GM23338 (cell line): ENCODE data around the gene RBP5. TPM values are rescaled to one million over a fixed set of nuclear protein-coding genes. Genes with fewer than 3 reads are reported as not detected.

Experiments used
- ATAC-seq: fragments of 200-7000 bp; cut with Tn5 transposase; 3 replicates; pipeline ENCODE4 v1.9.1; 2020
- DNase-seq: peaks from one replicate; pipeline ENCODE4 v3.0.0-alpha.2; 2015; ENCODE audit warnings: low spot score
- H2AFZ ChIP-seq: fragments of 200-600 bp; sonication (generic); 2 replicates; pipeline ENCODE4 v1.8.0; 2016; ENCODE audit warnings: antibody characterized with exemption, mild to moderate bottlenecking, moderate library complexity
- H3F3A ChIP-seq: fragments of 200-600 bp; sonication (generic); replicated peaks from 2 replicates; pipeline ENCODE4 v1.8.0; 2017; ENCODE audit warnings: antibody characterized with exemption, mixed run types, low read depth
- H3K27ac ChIP-seq: fragments of 200-600 bp; sonication (generic); 2 replicates; pipeline ENCODE4 v1.6.1; 2016; ENCODE audit warnings: low read depth
- H3K27me3 ChIP-seq: fragments of 200-600 bp; sonication (generic); 2 replicates; pipeline ENCODE4 v1.8.0; 2016; ENCODE audit warnings: mild to moderate bottlenecking, mixed run types, moderate library complexity; ENCODE audit not compliant: insufficient read depth
- H3K36me3 ChIP-seq: fragments of 200-600 bp; sonication (generic); 2 replicates; pipeline ENCODE4 v1.8.0; 2016; ENCODE audit warnings: mild to moderate bottlenecking; ENCODE audit not compliant: insufficient read depth
- H3K4me1 ChIP-seq: fragments of 200-600 bp; sonication (generic); 2 replicates; pipeline ENCODE4 v1.8.0; 2016; ENCODE audit warnings: mild to moderate bottlenecking, moderate library complexity; ENCODE audit not compliant: insufficient read depth
- H3K4me2 ChIP-seq: fragments of 200-600 bp; sonication (generic); 2 replicates; pipeline ENCODE4 v1.7.1; 2017; ENCODE audit warnings: mixed run types
- H3K4me3 ChIP-seq: fragments of 200-600 bp; sonication (generic); 2 replicates; pipeline ENCODE4 v1.6.1; 2016; ENCODE audit warnings: mixed run types
- H3K79me2 ChIP-seq: fragments of 200-600 bp; sonication (generic); replicated peaks from 2 replicates; pipeline ENCODE4 v1.8.0; 2017; ENCODE audit warnings: mild to moderate bottlenecking; ENCODE audit not compliant: insufficient read depth
- H3K9me2 ChIP-seq: fragments of 200-600 bp; sonication (generic); 2 replicates; pipeline ENCODE4 v1.8.0; 2017; ENCODE audit not compliant: insufficient read depth
- H4K20me1 ChIP-seq: fragments of 200-600 bp; sonication (generic); replicated peaks from 2 replicates; pipeline ENCODE4 v1.8.0; 2017; ENCODE audit warnings: mild to moderate bottlenecking; ENCODE audit not compliant: insufficient read depth
- H3K27ac Mint-ChIP-seq: 2 replicates; pipeline ENCODE4 v1.8.0; 2020; ENCODE audit warnings: inconsistent platforms, mild to moderate bottlenecking, moderate library complexity, mixed read lengths
- H3K27me3 Mint-ChIP-seq: 3 replicates; pipeline ENCODE4 v1.8.0; 2022; ENCODE audit warnings: low read depth, mild to moderate bottlenecking, moderate library complexity, mixed read lengths, inconsistent platforms; ENCODE audit not compliant: insufficient read depth, poor library complexity
- H3K36me3 Mint-ChIP-seq: 3 replicates; pipeline ENCODE4 v1.8.0; 2021; ENCODE audit warnings: low read depth, mild to moderate bottlenecking, inconsistent platforms, moderate library complexity, mixed read lengths
- H3K4me1 Mint-ChIP-seq: 3 replicates; pipeline ENCODE4 v1.8.0; 2020; ENCODE audit warnings: mild to moderate bottlenecking, inconsistent platforms, mixed read lengths
- H3K4me3 Mint-ChIP-seq: 3 replicates; pipeline ENCODE4 v1.8.0; 2021; ENCODE audit warnings: moderate library complexity, mild to moderate bottlenecking, inconsistent platforms, mixed read lengths
- H3K9me3 Mint-ChIP-seq: 3 replicates; pipeline ENCODE4 v1.8.0; 2020; ENCODE audit warnings: moderate library complexity, mild to moderate bottlenecking, inconsistent platforms, mixed read lengths
- CREB1 ChIP-seq: fragments of 250-450 bp; sonication (Bioruptor Pico); IDR thresholded peaks from 2 replicates; pipeline ENCODE4 v1.5.0; 2020; ENCODE audit warnings: low read depth, mild to moderate bottlenecking, moderate library complexity
- CTCF ChIP-seq, 2 experiments: fragments of 200-600 bp in 1 of 2; sonication (generic) in 1 of 2; conservative IDR thresholded peaks; 2 replicates each; pipeline versions ENCODE4 v1.5.1 to v1.6.1; 2016 to 2017; ENCODE audit warnings: antibody characterized with exemption in 2 of 2, low read depth in 2 of 2, mild to moderate bottlenecking in 2 of 2, moderate library complexity in 1 of 2
- EZH2 ChIP-seq: fragments of 200-600 bp; sonication (generic); IDR thresholded peaks from one replicate; pipeline ENCODE4 v1.8.0; 2017; ENCODE audit warnings: antibody characterized with exemption, mild to moderate bottlenecking, low read depth; ENCODE audit not compliant: unreplicated experiment
- EZH2phosphoT487 ChIP-seq: fragments of 200-600 bp; sonication (generic); IDR thresholded peaks from one replicate; pipeline ENCODE4 v1.8.1; 2018; ENCODE audit warnings: antibody characterized with exemption; ENCODE audit not compliant: unreplicated experiment
- JUNB ChIP-seq: IDR thresholded peaks from one replicate; pipeline ENCODE4 v1.6.1; 2016; ENCODE audit warnings: antibody characterized with exemption; ENCODE audit not compliant: unreplicated experiment
- NANOG ChIP-seq: IDR thresholded peaks from 2 replicates; pipeline ENCODE4 v1.6.1; 2016; ENCODE audit warnings: antibody characterized with exemption, borderline replicate concordance
- POLR2AphosphoS5 ChIP-seq: IDR thresholded peaks from 2 replicates; pipeline ENCODE4 v1.6.1; 2016; ENCODE audit warnings: antibody characterized with exemption, low read depth
- STAT1 ChIP-seq: IDR thresholded peaks from one replicate; pipeline ENCODE4 v1.6.1; 2016; ENCODE audit warnings: antibody characterized with exemption; ENCODE audit not compliant: unreplicated experiment
- ZNF114 ChIP-seq: fragments of 250-450 bp; sonication (Bioruptor Pico); IDR thresholded peaks from 2 replicates; pipeline ENCODE4 v1.5.0; 2020; ENCODE audit warnings: mild to moderate bottlenecking, moderate library complexity
- ZNF331 ChIP-seq: fragments of 250-450 bp; sonication (Bioruptor Pico); IDR thresholded peaks from 2 replicates; pipeline ENCODE4 v1.5.0; 2020; ENCODE audit warnings: low read depth, mild to moderate bottlenecking, moderate library complexity
- polyA plus RNA-seq: library from polyadenylated mRNA; unstranded; fragments of >200 nt; fragmentation: Nextera tagmentation; extraction: Ambion mirVana; gene quantifications from 2 replicates; pipeline ENCODE4 v1.2.1, GENCODE V29; 2016
- total RNA-seq: library from RNA; depleted of rRNA; stranded (reverse); fragments of >200 nt; shearing (Covaris generic); gene quantifications from 2 replicates; pipeline ENCODE4 v1.2.3, GENCODE V29; 2014
- TF ChIP-seq, protein P1 (sequence below): fragments of 250-450 bp; sonication (Bioruptor Pico); IDR thresholded peaks from 2 replicates; pipeline ENCODE4 v1.5.0; 2020; ENCODE audit warnings: mild to moderate bottlenecking, moderate library complexity
- TF ChIP-seq, protein P2 (sequence below): IDR thresholded peaks from 2 replicates; pipeline ENCODE4 v1.6.1; 2016; ENCODE audit warnings: antibody characterized with exemption
- TF ChIP-seq, protein P3 (sequence below): IDR thresholded peaks from one replicate; pipeline ENCODE4 v1.6.1; 2018; ENCODE audit warnings: antibody characterized with exemption; ENCODE audit not compliant: unreplicated experiment

The RBP5 gene
- total and polyA plus RNA-seq, 2 experiments from 2014 or later = 1.2 to 3.0 TPM

DNA sequence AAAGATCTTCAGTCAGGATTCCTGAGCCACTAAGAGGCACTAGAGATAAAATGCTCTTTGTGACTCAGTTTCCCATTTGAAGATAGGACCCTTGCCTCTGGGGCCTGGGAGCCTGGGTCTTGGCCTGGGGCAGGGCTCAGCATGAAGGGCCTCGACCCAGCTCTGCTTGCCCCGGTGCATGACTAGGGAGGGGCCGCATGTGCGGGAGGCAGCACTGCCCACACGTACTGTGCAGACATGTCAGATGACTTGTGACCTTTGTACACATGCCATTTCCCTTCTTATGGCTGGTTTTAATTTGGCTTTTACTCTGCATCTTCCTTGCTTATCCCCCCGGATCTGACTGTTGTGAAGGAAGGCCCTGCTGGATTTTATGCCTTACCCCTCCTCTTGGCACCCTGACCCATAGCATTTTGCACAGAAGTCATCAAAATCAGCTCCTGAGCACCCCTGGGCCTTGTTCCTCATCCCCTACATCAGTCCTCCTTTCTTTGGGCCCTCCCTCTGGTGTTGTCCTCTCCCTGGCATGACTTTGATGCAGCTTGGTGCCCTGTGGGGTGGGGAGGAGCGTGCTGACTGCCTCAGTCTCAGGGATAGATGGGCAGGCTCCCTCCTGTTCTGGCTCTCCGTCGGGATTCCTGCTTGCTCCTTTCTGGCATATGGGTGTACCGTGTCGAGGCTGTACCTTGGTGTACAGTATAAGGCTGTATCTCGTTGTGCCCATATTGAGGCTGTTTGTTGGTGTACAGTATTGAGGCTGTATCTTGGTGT lies 5.9 kb upstream of the RBP5 start:
- Mint-ChIP-seq H3K4me1 (peaks cover 9% of the 10 kb centered on the region), H3K27ac (no peak overlapping the region)
- TF ChIP-seq, protein P1, sequence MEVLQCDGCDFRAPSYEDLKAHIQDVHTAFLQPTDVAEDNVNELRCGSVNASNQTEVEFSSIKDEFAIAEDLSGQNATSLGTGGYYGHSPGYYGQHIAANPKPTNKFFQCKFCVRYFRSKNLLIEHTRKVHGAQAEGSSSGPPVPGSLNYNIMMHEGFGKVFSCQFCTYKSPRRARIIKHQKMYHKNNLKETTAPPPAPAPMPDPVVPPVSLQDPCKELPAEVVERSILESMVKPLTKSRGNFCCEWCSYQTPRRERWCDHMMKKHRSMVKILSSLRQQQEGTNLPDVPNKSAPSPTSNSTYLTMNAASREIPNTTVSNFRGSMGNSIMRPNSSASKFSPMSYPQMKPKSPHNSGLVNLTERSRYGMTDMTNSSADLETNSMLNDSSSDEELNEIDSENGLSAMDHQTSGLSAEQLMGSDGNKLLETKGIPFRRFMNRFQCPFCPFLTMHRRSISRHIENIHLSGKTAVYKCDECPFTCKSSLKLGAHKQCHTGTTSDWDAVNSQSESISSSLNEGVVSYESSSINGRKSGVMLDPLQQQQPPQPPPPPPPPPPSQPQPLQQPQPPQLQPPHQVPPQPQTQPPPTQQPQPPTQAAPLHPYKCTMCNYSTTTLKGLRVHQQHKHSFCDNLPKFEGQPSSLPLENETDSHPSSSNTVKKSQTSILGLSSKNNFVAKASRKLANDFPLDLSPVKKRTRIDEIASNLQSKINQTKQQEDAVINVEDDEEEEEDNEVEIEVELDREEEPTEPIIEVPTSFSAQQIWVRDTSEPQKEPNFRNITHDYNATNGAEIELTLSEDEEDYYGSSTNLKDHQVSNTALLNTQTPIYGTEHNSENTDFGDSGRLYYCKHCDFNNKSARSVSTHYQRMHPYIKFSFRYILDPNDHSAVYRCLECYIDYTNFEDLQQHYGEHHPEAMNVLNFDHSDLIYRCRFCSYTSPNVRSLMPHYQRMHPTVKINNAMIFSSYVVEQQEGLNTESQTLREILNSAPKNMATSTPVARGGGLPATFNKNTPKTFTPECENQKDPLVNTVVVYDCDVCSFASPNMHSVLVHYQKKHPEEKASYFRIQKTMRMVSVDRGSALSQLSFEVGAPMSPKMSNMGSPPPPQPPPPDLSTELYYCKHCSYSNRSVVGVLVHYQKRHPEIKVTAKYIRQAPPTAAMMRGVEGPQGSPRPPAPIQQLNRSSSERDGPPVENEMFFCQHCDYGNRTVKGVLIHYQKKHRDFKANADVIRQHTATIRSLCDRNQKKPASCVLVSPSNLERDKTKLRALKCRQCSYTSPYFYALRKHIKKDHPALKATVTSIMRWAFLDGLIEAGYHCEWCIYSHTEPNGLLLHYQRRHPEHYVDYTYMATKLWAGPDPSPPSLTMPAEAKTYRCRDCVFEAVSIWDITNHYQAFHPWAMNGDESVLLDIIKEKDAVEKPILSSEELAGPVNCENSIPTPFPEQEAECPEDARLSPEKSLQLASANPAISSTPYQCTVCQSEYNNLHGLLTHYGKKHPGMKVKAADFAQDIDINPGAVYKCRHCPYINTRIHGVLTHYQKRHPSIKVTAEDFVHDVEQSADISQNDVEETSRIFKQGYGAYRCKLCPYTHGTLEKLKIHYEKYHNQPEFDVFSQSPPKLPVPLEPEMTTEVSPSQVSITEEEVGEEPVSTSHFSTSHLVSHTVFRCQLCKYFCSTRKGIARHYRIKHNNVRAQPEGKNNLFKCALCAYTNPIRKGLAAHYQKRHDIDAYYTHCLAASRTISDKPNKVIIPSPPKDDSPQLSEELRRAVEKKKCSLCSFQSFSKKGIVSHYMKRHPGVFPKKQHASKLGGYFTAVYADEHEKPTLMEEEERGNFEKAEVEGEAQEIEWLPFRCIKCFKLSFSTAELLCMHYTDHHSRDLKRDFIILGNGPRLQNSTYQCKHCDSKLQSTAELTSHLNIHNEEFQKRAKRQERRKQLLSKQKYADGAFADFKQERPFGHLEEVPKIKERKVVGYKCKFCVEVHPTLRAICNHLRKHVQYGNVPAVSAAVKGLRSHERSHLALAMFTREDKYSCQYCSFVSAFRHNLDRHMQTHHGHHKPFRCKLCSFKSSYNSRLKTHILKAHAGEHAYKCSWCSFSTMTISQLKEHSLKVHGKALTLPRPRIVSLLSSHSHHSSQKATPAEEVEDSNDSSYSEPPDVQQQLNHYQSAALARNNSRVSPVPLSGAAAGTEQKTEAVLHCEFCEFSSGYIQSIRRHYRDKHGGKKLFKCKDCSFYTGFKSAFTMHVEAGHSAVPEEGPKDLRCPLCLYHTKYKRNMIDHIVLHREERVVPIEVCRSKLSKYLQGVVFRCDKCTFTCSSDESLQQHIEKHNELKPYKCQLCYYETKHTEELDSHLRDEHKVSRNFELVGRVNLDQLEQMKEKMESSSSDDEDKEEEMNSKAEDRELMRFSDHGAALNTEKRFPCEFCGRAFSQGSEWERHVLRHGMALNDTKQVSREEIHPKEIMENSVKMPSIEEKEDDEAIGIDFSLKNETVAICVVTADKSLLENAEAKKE (CRISPR knock-in tag) = no peak
- no peak for TF ChIP-seq POLR2AphosphoS5
- TF ChIP-seq, protein P2, sequence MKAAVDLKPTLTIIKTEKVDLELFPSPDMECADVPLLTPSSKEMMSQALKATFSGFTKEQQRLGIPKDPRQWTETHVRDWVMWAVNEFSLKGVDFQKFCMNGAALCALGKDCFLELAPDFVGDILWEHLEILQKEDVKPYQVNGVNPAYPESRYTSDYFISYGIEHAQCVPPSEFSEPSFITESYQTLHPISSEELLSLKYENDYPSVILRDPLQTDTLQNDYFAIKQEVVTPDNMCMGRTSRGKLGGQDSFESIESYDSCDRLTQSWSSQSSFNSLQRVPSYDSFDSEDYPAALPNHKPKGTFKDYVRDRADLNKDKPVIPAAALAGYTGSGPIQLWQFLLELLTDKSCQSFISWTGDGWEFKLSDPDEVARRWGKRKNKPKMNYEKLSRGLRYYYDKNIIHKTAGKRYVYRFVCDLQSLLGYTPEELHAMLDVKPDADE = no peak
- no peak for TF ChIP-seq NANOG
- no peak for TF ChIP-seq ZNF114
- no peak for TF ChIP-seq JUNB
- TF ChIP-seq, protein P3, sequence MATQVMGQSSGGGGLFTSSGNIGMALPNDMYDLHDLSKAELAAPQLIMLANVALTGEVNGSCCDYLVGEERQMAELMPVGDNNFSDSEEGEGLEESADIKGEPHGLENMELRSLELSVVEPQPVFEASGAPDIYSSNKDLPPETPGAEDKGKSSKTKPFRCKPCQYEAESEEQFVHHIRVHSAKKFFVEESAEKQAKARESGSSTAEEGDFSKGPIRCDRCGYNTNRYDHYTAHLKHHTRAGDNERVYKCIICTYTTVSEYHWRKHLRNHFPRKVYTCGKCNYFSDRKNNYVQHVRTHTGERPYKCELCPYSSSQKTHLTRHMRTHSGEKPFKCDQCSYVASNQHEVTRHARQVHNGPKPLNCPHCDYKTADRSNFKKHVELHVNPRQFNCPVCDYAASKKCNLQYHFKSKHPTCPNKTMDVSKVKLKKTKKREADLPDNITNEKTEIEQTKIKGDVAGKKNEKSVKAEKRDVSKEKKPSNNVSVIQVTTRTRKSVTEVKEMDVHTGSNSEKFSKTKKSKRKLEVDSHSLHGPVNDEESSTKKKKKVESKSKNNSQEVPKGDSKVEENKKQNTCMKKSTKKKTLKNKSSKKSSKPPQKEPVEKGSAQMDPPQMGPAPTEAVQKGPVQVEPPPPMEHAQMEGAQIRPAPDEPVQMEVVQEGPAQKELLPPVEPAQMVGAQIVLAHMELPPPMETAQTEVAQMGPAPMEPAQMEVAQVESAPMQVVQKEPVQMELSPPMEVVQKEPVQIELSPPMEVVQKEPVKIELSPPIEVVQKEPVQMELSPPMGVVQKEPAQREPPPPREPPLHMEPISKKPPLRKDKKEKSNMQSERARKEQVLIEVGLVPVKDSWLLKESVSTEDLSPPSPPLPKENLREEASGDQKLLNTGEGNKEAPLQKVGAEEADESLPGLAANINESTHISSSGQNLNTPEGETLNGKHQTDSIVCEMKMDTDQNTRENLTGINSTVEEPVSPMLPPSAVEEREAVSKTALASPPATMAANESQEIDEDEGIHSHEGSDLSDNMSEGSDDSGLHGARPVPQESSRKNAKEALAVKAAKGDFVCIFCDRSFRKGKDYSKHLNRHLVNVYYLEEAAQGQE = no peak
- TF ChIP-seq ZNF331 (CRISPR knock-in tag) = no peak
- no peak for TF ChIP-seq CREB1 (CRISPR knock-in tag)
- TF ChIP-seq STAT1 = no peak
- TF ChIP-seq CTCF (conservative IDR thresholded peaks at IDR 0.05; ENCODE audit: low read depth in 2 of 2) = no peak
- no peak for TF ChIP-seq EZH2
- TF ChIP-seq EZH2phosphoT487 = no peak

More for the DNA sequence above, 5.9 kb upstream of the RBP5 start:
- Histone ChIP-seq H3K4me3 (no peak overlapping the region), H3K36me3 (no peaks in the 10 kb centered on the region), H3K79me2 (no peaks in the 10 kb centered on the region), H3F3A (0 out of 2 replicates have a peak, but pooled peaks cover 4% of the 10 kb centered on the region), H3K4me2 (no peak overlapping the region), H4K20me1 (no peaks in the 10 kb centered on the region; the same call in none of the 2 replicates), H3K4me1 (0 out of 2 replicates have a peak, but pooled peaks cover 2% of the 10 kb centered on the region), H3K27me3 (no peaks in the 10 kb centered on the region), H2AFZ (no peak overlapping the region), H3K27ac (no peak overlapping the region), H3K9me2 (0 out of 2 replicates have a peak, but pooled peaks cover 8% of the 10 kb centered on the region)
- Mint-ChIP-seq H3K27me3 (peaks cover 9% of the 10 kb centered on the region), H3K4me3 (no peak overlapping the region), H3K9me3 (no peaks in the 10 kb centered on the region; the same call in 2 of the 3 replicates), H3K36me3 (peaks cover 22% of the 10 kb centered on the region)
- ATAC-seq (no peak), DNase-seq (no peak)
